T-helper 9 cell (primary cell): ENCODE measurements around the gene ZNRF2.

Experiments used
- DNase-seq: peaks from one replicate; pipeline ENCODE4 v3.0.0-alpha.2; 2020

The ZNRF2 gene

GRCh38 chr7:30412782-30413504, 128.5 kb downstream of the ZNRF2 start:
- no peak for DNase-seq

DNA sequence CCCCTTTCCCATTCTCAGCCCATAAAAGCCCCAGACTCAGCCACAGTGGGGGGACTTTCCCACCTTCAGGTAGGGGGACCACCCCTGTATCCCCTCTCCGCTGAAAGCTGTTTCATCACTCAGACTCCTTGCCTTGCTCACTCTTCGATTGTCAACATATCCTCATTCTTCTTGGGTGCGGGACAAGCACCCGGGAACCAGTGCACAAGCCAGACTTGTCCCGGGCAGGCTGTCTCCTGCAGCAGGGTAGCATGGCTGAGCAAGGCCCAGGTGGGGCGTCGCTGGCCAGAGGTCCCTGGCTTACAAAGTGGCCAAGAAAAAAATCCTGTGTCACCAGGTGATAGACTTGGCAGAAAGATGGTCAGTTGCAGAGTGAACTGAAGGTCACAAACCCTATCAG, 129.5 kb downstream of the ZNRF2 start:
- no peak for DNase-seq
